Stomach (tissue), 4 donors: ENCODE results near the gene TCEANC.

Source experiments
- EP300 ChIP-seq: sonication (generic); formaldehyde crosslinking; IDR thresholded peaks from one replicate; pipeline ENCODE4 v1.6.1; 2017; ENCODE audit warnings: antibody characterized with exemption
- POLR2A ChIP-seq, 4 donors: fragments of 450-650 bp; IDR thresholded peaks; one replicate each; pipeline ENCODE4 v1.6.1; 2016; ENCODE audit warnings: antibody characterized with exemption in 4 of 4, control low read depth in 2 of 4, mild to moderate bottlenecking in 1 of 4, moderate library complexity in 1 of 4
- TF ChIP-seq, protein P1 (sequence below), 7 experiments: fragments of 450-650 bp in 4 of 7; fragments of 200-600 bp in 3 of 7; sonication (generic) in 3 of 7; IDR thresholded peaks; one replicate each; pipeline ENCODE4 v1.5.1; 2016 to 2019; ENCODE audit warnings: antibody characterized with exemption in 7 of 7, control low read depth in 2 of 7, mild to moderate bottlenecking in 1 of 7

DNA sequence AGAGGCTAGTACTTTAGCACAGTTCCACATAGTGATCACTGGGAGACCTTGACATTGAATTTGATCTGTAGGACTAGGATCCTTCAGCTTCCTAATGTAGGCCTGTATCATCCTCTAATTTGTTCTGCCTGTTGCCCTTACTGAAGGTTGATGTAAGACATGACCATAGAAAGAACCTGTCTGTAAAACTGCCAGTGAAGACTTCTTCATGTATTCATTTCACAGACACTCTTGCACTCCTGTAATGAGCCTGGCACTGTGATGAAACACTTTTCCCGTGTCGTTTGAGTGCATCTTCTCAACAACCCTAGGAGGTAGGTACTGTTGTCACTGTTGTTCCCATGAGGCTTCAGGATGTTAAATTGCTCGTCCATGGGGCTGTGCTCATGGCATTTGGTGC, 50.6 kb downstream of the TCEANC start:
- TF ChIP-seq, protein P1, sequence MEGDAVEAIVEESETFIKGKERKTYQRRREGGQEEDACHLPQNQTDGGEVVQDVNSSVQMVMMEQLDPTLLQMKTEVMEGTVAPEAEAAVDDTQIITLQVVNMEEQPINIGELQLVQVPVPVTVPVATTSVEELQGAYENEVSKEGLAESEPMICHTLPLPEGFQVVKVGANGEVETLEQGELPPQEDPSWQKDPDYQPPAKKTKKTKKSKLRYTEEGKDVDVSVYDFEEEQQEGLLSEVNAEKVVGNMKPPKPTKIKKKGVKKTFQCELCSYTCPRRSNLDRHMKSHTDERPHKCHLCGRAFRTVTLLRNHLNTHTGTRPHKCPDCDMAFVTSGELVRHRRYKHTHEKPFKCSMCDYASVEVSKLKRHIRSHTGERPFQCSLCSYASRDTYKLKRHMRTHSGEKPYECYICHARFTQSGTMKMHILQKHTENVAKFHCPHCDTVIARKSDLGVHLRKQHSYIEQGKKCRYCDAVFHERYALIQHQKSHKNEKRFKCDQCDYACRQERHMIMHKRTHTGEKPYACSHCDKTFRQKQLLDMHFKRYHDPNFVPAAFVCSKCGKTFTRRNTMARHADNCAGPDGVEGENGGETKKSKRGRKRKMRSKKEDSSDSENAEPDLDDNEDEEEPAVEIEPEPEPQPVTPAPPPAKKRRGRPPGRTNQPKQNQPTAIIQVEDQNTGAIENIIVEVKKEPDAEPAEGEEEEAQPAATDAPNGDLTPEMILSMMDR (IDR thresholded peaks at IDR 0.05) = no peak
- TF ChIP-seq POLR2A (IDR thresholded peaks at IDR 0.05) = no peak
- TF ChIP-seq EP300 = no peak
